Raji (cell line): ENCODE data around the gene MUC15.

Source experiments
- POLR2A ChIP-seq: IDR thresholded peaks from 2 replicates; pipeline ENCODE4 v1.6.1; 2011; ENCODE audit warnings: low read depth, low read length, control low read depth; ENCODE audit not compliant: insufficient read depth

Gene MUC15

DNA sequence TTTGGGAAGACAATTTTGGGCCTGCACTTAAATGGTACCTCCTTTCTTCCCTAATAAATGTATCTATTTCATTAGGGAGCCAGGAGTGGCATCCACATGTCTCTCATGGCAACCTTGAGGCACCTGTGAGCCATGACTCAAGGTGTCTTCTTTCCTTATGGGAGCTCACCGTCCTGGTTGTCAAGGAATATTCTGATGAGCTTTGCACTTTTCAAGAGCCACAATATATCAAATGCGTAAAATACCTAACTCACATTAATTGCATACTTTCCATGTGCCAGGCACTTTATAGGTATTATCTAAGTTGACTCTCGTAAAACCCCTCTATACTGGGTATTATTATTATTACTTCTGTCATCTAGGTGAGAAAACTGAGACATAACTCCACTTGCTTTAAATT lies 32.5 kb downstream of the MUC15 start:
- TF ChIP-seq POLR2A: no peak

GRCh38 chr11:26537341-26537740 lies 34.7 kb downstream of the MUC15 start:
- no peak for TF ChIP-seq POLR2A

DNA sequence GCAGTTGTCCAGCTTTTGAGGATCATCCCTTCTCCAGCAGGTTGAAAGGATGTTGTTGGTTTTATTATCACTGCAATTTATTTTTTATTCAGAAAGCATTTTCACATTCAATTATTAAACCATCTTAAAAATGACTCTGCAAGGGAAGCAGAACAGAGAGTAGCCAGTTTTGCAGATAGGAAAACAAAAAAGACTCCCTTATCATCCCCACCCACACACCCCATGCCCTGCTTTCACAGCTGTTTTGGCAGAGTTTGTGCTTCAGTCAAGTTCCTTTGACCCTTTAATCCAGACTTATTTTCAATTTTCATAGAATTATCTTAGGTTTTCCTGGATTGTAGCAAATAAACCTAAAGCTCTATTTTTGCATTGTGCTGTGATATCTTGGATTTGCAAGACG lies 44.4 kb downstream of the MUC15 start:
- TF ChIP-seq POLR2A: no peak

- TF ChIP-seq POLR2A: no peak
Measured at GRCh38 chr11:26522912-26523610, 49.0 kb downstream of the MUC15 start.

- TF ChIP-seq POLR2A: no peak
Measured at GRCh38 chr11:26519469-26519868, 52.6 kb downstream of the MUC15 start.

GRCh38 chr11:26512196-26512595 lies 59.9 kb downstream of the MUC15 start:
- TF ChIP-seq POLR2A: no peak

DNA sequence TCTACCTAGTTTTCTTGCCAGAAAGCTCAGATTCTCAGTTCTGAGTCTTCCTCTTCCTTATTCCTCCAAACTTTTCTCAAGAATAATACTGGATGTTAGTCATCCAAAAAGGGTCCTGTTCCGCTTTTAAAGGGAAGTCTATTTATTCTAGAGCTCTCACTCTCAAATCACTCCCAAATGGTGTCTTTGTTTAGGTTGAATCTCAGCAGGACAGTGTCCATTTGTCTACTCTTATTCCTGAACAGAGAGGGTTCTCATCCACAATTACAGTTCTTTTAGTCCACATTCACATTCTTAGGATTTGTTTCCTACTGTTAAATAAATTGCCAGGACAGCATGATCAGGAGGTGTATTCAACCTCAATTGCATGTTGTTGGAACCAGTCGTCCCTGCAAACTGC lies 61.3 kb downstream of the MUC15 start:
- TF ChIP-seq POLR2A: no peak

DNA sequence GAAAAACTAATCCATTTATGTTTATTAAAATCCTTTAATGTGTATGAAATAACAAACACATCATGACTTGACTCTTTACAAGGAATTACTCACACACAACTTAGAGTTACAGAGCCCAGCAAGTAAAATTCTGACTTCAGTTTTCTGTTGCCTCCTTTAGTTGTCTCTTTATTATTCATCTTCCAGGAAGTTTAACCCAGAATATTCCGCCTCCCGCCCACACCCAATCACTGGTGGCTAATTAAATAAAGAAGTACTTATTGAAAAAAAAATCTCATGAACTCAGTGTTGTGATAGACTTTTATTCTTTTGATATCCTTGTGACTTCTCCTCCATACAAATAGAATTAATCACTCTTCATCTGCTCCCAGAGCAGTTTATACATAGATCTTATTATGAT lies 61.9 kb downstream of the MUC15 start:
- no peak for TF ChIP-seq POLR2A
